Measurements from ENCODE around the gene TK2. TPM values are rescaled to one million over a fixed set of nuclear protein-coding genes. Genes with fewer than 3 reads are reported as not detected.
"Not testable (repeated sequence)": the region's sequence is repeated elsewhere in the genome, so short reads cannot be mapped to it uniquely, and the experiment has no call there.

Gene TK2
- 10 to 100 TPM; 33.1 to 98.4 (median 40.4) TPM for total RNA-seq

DNA sequence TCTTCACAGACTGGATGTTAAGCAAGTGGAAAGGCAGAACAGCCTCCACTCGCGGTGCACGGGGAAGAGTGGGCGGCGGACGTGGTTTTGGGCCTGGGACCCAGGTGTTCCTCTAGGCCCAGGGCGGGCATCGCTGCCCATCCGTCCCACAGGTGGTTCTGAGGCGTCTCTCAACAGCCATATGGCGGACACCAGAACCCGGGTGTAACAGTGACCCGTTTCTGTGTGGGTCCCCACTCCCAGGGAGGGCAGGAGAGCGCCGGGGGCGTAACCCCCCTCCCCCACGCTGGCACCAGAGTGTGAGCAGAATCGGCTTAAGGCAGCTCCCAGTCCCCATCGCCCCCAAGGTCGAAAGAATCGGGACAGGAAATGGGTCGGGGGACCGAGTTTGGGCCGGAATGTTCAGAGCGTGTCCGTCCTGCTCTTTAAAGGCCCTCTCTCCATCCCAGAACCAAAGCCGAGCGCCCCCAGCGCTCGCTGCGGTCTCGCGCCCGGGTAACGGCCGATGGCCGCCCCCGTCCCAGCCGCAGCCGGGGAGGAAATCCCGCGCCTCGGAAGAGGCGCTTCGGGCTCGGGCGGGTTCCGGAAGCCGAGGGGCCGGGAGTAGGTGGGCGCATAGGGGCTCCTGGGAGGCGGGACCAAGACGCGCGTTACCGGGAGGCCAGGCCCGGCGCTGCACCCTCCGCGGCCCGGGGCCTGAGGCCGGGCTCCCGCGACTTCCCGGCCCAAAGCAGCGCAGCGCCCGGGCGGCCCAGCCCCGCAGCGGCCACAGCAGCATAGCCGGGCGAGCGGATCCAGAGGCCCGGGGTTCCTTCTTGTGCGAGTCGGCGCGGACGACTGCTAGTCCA, at the start of gene TK2:
TK2 (minus strand) TSS at position 839 of the 848 bp plus-strand sequence; CDS start at position 778, 61 bp downstream.
- Histone ChIP-seq H3K9me3 (no peaks in the 10 kb centered on the region), H3K27me3 (no peaks in the 10 kb centered on the region), H3K4me3 (peak within 1 kb of the TSS; percentile 68 to 81 (median 78)), H3K4me1 (no peaks in the 10 kb centered on the region), H3K27ac (peak within 1 kb of the TSS; percentile 95 to 97), H3K36me3 (no peaks in the 10 kb centered on the region)
- peak in 1 of 2 donors; percentile 48 for DNase-seq (ENCODE audit: low spot score in 2 of 2)
- intact Hi-C loops (cut with DNase I; ENCODE audit: low total_unique reads): no loop called here
- TF ChIP-seq POLR2A (IDR thresholded peaks at IDR 0.05) (no peak), POLR2AphosphoS5 (IDR thresholded peaks at IDR 0.05) (peak in 1 of 3 donors; percentile 25)
- TF ChIP-seq, protein P1, sequence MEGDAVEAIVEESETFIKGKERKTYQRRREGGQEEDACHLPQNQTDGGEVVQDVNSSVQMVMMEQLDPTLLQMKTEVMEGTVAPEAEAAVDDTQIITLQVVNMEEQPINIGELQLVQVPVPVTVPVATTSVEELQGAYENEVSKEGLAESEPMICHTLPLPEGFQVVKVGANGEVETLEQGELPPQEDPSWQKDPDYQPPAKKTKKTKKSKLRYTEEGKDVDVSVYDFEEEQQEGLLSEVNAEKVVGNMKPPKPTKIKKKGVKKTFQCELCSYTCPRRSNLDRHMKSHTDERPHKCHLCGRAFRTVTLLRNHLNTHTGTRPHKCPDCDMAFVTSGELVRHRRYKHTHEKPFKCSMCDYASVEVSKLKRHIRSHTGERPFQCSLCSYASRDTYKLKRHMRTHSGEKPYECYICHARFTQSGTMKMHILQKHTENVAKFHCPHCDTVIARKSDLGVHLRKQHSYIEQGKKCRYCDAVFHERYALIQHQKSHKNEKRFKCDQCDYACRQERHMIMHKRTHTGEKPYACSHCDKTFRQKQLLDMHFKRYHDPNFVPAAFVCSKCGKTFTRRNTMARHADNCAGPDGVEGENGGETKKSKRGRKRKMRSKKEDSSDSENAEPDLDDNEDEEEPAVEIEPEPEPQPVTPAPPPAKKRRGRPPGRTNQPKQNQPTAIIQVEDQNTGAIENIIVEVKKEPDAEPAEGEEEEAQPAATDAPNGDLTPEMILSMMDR (IDR thresholded peaks at IDR 0.05): peak in 1 of 3 donors; percentile 14

DNA sequence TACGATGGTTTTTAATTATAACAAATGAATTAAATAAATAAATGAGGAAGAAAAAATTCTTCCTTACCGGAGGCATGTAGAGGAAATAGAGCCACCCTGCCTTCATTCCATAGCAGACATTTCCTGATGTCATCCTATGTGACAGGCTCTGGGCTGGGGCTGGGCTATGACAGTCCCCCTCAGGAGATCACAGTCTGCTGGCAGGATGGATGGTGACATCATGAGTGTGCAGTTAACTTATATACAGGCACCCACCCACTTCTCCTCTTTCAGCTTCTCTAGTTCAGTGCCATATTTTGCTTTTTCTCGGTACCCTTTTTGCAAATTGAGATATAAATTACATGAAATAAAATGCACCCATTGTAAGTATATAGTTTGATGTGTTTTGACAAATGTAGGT, 48.2 kb upstream of the TK2 start:
- no peaks in the 10 kb centered on the region for H3K9me3 ChIP-seq
- no peaks in the 10 kb centered on the region for H3K27me3 ChIP-seq
- no peak for DNase-seq (ENCODE audit: low spot score in 2 of 2)
- no peak overlapping the region for H3K27ac ChIP-seq
- intact Hi-C loops (cut with DNase I; ENCODE audit: low total_unique reads): no loop called here
- no peak for TF ChIP-seq POLR2AphosphoS5 (IDR thresholded peaks at IDR 0.05)
- TF ChIP-seq, protein P1 (IDR thresholded peaks at IDR 0.05): no peak
- TF ChIP-seq POLR2A (IDR thresholded peaks at IDR 0.05): no peak
- no peaks in the 10 kb centered on the region for H3K4me1 ChIP-seq
- no peaks in the 10 kb centered on the region for H3K36me3 ChIP-seq
- H3K4me3 ChIP-seq: no peak overlapping the region

DNA sequence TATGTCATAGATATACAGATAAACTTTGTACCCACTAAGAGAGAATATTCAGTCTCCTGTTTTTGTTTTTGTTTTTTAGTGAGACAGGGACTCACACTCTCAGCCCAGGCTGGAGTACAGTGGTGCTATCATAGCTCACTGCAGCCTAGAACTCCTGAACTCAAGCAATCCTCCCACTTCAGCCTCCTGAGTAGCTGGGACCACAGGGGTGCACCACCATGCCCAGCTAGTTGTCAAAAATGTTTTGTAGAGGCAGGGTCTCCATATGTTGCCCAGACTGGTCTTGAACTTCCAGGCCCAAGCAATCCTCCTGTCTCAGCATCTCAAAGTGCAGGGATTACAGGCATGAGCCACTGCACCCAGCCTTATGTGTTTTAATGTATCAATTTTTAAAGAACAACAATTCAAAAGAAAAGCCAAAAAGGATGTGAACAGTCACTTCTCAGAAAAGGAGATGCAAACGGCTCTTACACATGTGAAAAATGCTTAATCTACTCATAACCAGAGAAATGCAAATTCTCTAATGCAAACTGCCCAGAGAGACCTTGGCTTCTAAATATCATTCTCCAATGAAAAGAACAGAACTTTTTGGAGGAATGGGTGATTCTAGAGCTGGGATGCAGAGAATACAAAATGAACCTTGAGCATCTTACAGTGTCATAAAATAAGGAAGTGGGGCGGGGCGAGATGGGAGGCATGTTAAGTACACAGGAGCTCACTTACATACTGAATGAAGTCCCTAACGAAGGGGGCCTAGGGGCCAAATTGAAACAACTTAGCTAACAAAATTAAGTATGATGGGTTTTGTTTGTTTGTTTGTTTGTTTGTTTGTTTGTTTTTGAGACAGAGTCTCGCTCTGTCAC, 47.3 kb upstream of the TK2 start:
- H3K4me3 ChIP-seq: no peak overlapping the region
- no peak overlapping the region for H3K27ac ChIP-seq
- no peaks in the 10 kb centered on the region for H3K4me1 ChIP-seq
- TF ChIP-seq, protein P1 (IDR thresholded peaks at IDR 0.05): no peak
- TF ChIP-seq POLR2AphosphoS5 (IDR thresholded peaks at IDR 0.05) (no peak), POLR2A (IDR thresholded peaks at IDR 0.05) (no peak)
- intact Hi-C loops (cut with DNase I; ENCODE audit: low total_unique reads): no loop called here
- H3K36me3 ChIP-seq: no peaks in the 10 kb centered on the region
- no peaks in the 10 kb centered on the region for H3K27me3 ChIP-seq
- no peak for DNase-seq (ENCODE audit: low spot score in 2 of 2)
- H3K9me3 ChIP-seq: no peaks in the 10 kb centered on the region

DNA sequence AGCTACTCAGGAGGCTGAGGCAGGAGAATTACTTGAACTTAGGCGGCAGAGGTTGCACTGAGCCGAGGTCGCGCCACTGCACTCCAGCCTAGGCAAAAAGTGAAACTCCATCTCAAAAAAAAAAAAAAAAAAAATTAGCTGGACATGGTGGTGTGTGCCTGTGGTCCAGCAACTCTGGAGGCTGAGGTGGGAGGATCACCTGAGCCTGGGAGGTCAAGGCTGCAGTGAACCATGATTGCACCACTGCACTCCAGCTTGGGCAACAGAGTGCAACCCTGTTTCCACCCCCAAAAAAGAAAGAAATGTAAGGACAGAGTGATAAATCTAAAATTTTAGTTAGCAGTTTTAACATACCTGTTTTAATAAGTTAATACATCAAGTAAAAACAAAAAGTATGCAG, 46.6 kb upstream of the TK2 start:
- DNase-seq (ENCODE audit: low spot score in 2 of 2); H3K36me3 ChIP-seq; H3K27me3 ChIP-seq; intact Hi-C loops (cut with DNase I; ENCODE audit: low total_unique reads); H3K27ac ChIP-seq; H3K4me3 ChIP-seq; H3K4me1 ChIP-seq; H3K9me3 ChIP-seq: not testable (repeated sequence)

DNA sequence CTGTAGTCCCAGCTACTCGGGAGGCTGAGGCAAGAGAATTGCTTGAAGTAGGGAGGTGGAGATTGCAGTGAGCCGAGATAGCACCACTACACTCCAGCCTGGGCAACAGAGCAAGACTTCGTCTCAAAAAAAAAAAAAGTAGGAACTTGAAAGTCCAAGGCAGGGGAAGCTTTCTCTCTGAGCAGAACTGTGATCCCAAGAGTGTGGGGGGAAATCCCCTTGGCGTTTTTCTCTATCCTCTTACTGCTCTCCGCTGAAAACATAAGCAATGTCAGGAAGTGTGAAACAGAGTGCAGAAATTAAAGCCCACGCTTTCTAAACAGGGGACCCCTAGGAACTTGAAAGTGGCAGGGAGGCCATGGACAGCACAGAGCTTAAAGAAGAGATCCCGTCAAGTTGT, 44.8 kb upstream of the TK2 start:
- no peaks in the 10 kb centered on the region for H3K9me3 ChIP-seq
- DNase-seq (ENCODE audit: low spot score in 2 of 2): no peak
- no peaks in the 10 kb centered on the region for H3K36me3 ChIP-seq
- H3K4me3 ChIP-seq: no peak overlapping the region
- no peaks in the 10 kb centered on the region for H3K27me3 ChIP-seq
- intact Hi-C loops (cut with DNase I; ENCODE audit: low total_unique reads): loop anchor here (1.0 kb wide), 1 partner anchor 16 kb away; no protein-coding TSS in a partner anchor
- TF ChIP-seq POLR2AphosphoS5 (IDR thresholded peaks at IDR 0.05): no peak
- TF ChIP-seq POLR2A (IDR thresholded peaks at IDR 0.05): no peak
- TF ChIP-seq, protein P1 (IDR thresholded peaks at IDR 0.05): no peak
- H3K4me1 ChIP-seq: no peaks in the 10 kb centered on the region
- no peak overlapping the region for H3K27ac ChIP-seq

Measured in breast epithelium (tissue), 4 donors.